Activated T-helper 1 cell treated with anti-CD3 and anti-CD28 coated beads, Interleukin-12 subunit alpha, Interleukin-12 subunit beta, Interleukin-2, Interleukin-4 antibody, amounts not matched to agents 30 ng/mL and 10 ng/mL and 1 ng/mL, durations not matched to agents 14 hours and 24 hours and 36 hours (primary cell): ENCODE measurements around the gene CRHR1. TPM values are rescaled to one million over a fixed set of nuclear protein-coding genes. Genes with fewer than 3 reads are reported as not detected.
"Not testable (repeated sequence)": the region's sequence is repeated elsewhere in the genome, so short reads cannot be mapped to it uniquely, and the experiment has no call there.

Experiments used
- DNase-seq: peaks from one replicate; pipeline ENCODE4 v3.0.0; 2021; ENCODE audit warnings: low spot score
- H3K27ac Mint-ChIP-seq: one replicate; pipeline ENCODE4 v1.8.0; 2021; ENCODE audit warnings: mild to moderate bottlenecking, mixed read lengths
- H3K27me3 Mint-ChIP-seq: one replicate; pipeline ENCODE4 v1.8.0; 2022; ENCODE audit warnings: mild to moderate bottlenecking, moderate library complexity, mixed read lengths; ENCODE audit not compliant: insufficient read depth
- H3K36me3 Mint-ChIP-seq: one replicate; pipeline ENCODE4 v1.8.0; 2021; ENCODE audit warnings: low read depth, mixed read lengths
- H3K4me1 Mint-ChIP-seq: one replicate; pipeline ENCODE4 v1.8.0; 2021; ENCODE audit warnings: low read depth, mixed read lengths
- H3K4me3 Mint-ChIP-seq: one replicate; pipeline ENCODE4 v1.8.0; 2021; ENCODE audit warnings: mild to moderate bottlenecking, moderate library complexity, mixed read lengths
- H3K9me3 Mint-ChIP-seq: one replicate; pipeline ENCODE4 v1.8.0; 2021; ENCODE audit warnings: mixed read lengths
- intact Hi-C: fragments of 100-400 bp; cut with micrococcal nuclease; formaldehyde crosslinking; loops from one replicate; pipeline ENCODE4 v1.15.1; 2024
- total RNA-seq: library from RNA; stranded (reverse); gene quantifications from 2 replicates; pipeline ENCODE4 v1.2.3, GENCODE V29; 2022

The CRHR1 gene
- total RNA-seq = not detected in 2 replicates

GRCh38 chr17:45784293-45784740, at the start of gene CRHR1:
Gene CRHR1 (plus strand): TSS chr17:45784320. CDS start chr17:45784545, 225 bp downstream.
- Mint-ChIP-seq H3K4me3 (peak within 1 kb of the TSS; percentile 81), H3K27me3 (peaks cover 76% of the 10 kb centered on the region), H3K27ac (peak within 1 kb of the TSS; percentile 29), H3K36me3 (no peaks in the 10 kb centered on the region), H3K4me1 (no peaks in the 10 kb centered on the region), H3K9me3 (no peaks in the 10 kb centered on the region)
- no peak for DNase-seq
- intact Hi-C loops = loop anchor here (10.0 kb wide), 1 partner anchor 50 kb away; no protein-coding TSS in a partner anchor

- peaks cover 13% of the 10 kb centered on the region for H3K9me3 Mint-ChIP-seq
- H3K4me1 Mint-ChIP-seq = no peaks in the 10 kb centered on the region
- intact Hi-C loops = no loop called here
- no peak overlapping the region for H3K27ac Mint-ChIP-seq
- H3K27me3 Mint-ChIP-seq = peaks cover 18% of the 10 kb centered on the region
- no peak overlapping the region for H3K4me3 Mint-ChIP-seq
- no peaks in the 10 kb centered on the region for H3K36me3 Mint-ChIP-seq
- no peak for DNase-seq
Measured at GRCh38 chr17:45734598-45734997, 49.5 kb upstream of the CRHR1 start.

- no peak overlapping the region for H3K27ac Mint-ChIP-seq
- no peak for DNase-seq
- intact Hi-C loops = no loop called here
- peaks cover 22% of the 10 kb centered on the region for H3K27me3 Mint-ChIP-seq
- no peak overlapping the region for H3K4me3 Mint-ChIP-seq
- peaks cover 8% of the 10 kb centered on the region for H3K9me3 Mint-ChIP-seq
- H3K4me1 Mint-ChIP-seq = no peaks in the 10 kb centered on the region
- no peaks in the 10 kb centered on the region for H3K36me3 Mint-ChIP-seq
Measured at GRCh38 chr17:45735488-45735887, 48.6 kb upstream of the CRHR1 start.

GRCh38 chr17:45739786-45740185, 44.3 kb upstream of the CRHR1 start:
- no peak overlapping the region for H3K4me3 Mint-ChIP-seq
- H3K27ac Mint-ChIP-seq = no peak overlapping the region
- H3K27me3 Mint-ChIP-seq = peaks cover 29% of the 10 kb centered on the region
- no peak for DNase-seq
- no peaks in the 10 kb centered on the region for H3K36me3 Mint-ChIP-seq
- no peaks in the 10 kb centered on the region for H3K9me3 Mint-ChIP-seq
- no peaks in the 10 kb centered on the region for H3K4me1 Mint-ChIP-seq
- intact Hi-C loops = no loop called here

GRCh38 chr17:45740553-45741330, 43.4 kb upstream of the CRHR1 start:
- no peaks in the 10 kb centered on the region for H3K4me1 Mint-ChIP-seq
- H3K27me3 Mint-ChIP-seq = peaks cover 35% of the 10 kb centered on the region
- no peaks in the 10 kb centered on the region for H3K36me3 Mint-ChIP-seq
- no peaks in the 10 kb centered on the region for H3K9me3 Mint-ChIP-seq
- no peak for DNase-seq
- peak overlapping the region; percentile 9 for H3K27ac Mint-ChIP-seq
- H3K4me3 Mint-ChIP-seq = no peak overlapping the region
- intact Hi-C loops = no loop called here

- DNase-seq = no peak
- intact Hi-C loops = no loop called here
- Mint-ChIP-seq H3K36me3 (no peaks in the 10 kb centered on the region), H3K27ac (no peak overlapping the region), H3K9me3 (no peaks in the 10 kb centered on the region), H3K4me3 (no peak overlapping the region), H3K27me3 (peaks cover 31% of the 10 kb centered on the region), H3K4me1 (no peaks in the 10 kb centered on the region)
Measured at GRCh38 chr17:45742251-45742650, 41.9 kb upstream of the CRHR1 start.

GRCh38 chr17:45743626-45744326, 40.3 kb upstream of the CRHR1 start:
- H3K27ac Mint-ChIP-seq = no peak overlapping the region
- no peaks in the 10 kb centered on the region for H3K36me3 Mint-ChIP-seq
- H3K4me3 Mint-ChIP-seq = no peak overlapping the region
- intact Hi-C loops = no loop called here
- no peaks in the 10 kb centered on the region for H3K9me3 Mint-ChIP-seq
- no peak for DNase-seq
- peaks cover 21% of the 10 kb centered on the region for H3K27me3 Mint-ChIP-seq
- no peaks in the 10 kb centered on the region for H3K4me1 Mint-ChIP-seq

- H3K27ac Mint-ChIP-seq, H3K36me3 Mint-ChIP-seq, H3K9me3 Mint-ChIP-seq, DNase-seq, H3K4me3 Mint-ChIP-seq, intact Hi-C loops, H3K4me1 Mint-ChIP-seq: not testable (repeated sequence)
- H3K27me3 Mint-ChIP-seq = peaks cover 25% of the 10 kb centered on the region
Measured at GRCh38 chr17:45744826-45745225, 39.3 kb upstream of the CRHR1 start.

GRCh38 chr17:45745601-45746494, 38.3 kb upstream of the CRHR1 start:
- Mint-ChIP-seq H3K4me1 (no peaks in the 10 kb centered on the region), H3K27ac (no peak overlapping the region), H3K27me3 (peaks cover 24% of the 10 kb centered on the region), H3K9me3 (no peaks in the 10 kb centered on the region), H3K4me3 (no peak overlapping the region), H3K36me3 (no peaks in the 10 kb centered on the region)
- no peak for DNase-seq
- intact Hi-C loops = no loop called here

GRCh38 chr17:45747911-45748310, 36.2 kb upstream of the CRHR1 start:
- no peak overlapping the region for H3K27ac Mint-ChIP-seq
- no peaks in the 10 kb centered on the region for H3K36me3 Mint-ChIP-seq
- no peaks in the 10 kb centered on the region for H3K9me3 Mint-ChIP-seq
- DNase-seq = no peak
- H3K27me3 Mint-ChIP-seq = peaks cover 21% of the 10 kb centered on the region
- intact Hi-C loops = no loop called here
- no peak overlapping the region for H3K4me3 Mint-ChIP-seq
- no peaks in the 10 kb centered on the region for H3K4me1 Mint-ChIP-seq

GRCh38 chr17:45748731-45749310, 35.3 kb upstream of the CRHR1 start:
- intact Hi-C loops = no loop called here
- Mint-ChIP-seq H3K27me3 (peaks cover 18% of the 10 kb centered on the region), H3K27ac (no peak overlapping the region), H3K9me3 (no peaks in the 10 kb centered on the region), H3K4me1 (no peaks in the 10 kb centered on the region), H3K36me3 (no peaks in the 10 kb centered on the region), H3K4me3 (no peak overlapping the region)
- no peak for DNase-seq

- Mint-ChIP-seq H3K27ac (no peak overlapping the region), H3K27me3 (peaks cover 18% of the 10 kb centered on the region), H3K4me1 (no peaks in the 10 kb centered on the region), H3K4me3 (no peak overlapping the region), H3K36me3 (no peaks in the 10 kb centered on the region), H3K9me3 (no peaks in the 10 kb centered on the region)
- DNase-seq = no peak
- intact Hi-C loops = no loop called here
Measured at GRCh38 chr17:45749831-45750335, 34.2 kb upstream of the CRHR1 start.
